ENCODE results near the gene D2HGDH. TPM values are rescaled to one million over a fixed set of nuclear protein-coding genes. Genes with fewer than 3 reads are reported as not detected.

D2HGDH gene
- total and polyA plus RNA-seq, 9 of the 15 experiments (the other 6 are each of a cell fraction or from before 2014, with no cell fraction given) = 0.39 to 30.8 (median 10.3) TPM

- TF ChIP-seq MGA (IDR thresholded peaks at IDR 0.05) = peak; percentile 73
- TF ChIP-seq HNRNPL (IDR thresholded peaks at IDR 0.05; ENCODE audit: low read depth, low read length) = peak; percentile 86
- no peak for TF ChIP-seq USF2 (CRISPR knock-in tag; IDR thresholded peaks at IDR 0.05)
- TF ChIP-seq ATF1 (CRISPR knock-in tag; IDR thresholded peaks at IDR 0.05) = no peak
- TF ChIP-seq ATF1 (tag; IDR thresholded peaks at IDR 0.05) = peak; percentile 44; the same call in 1 of the 2 replicates
These were observed 32.9 kb upstream of the D2HGDH start, which contains the start of gene ING5 (continued) for GRCh38 chr2:241701399-241702154.
